T47D (cell line): Measurements from ENCODE around the gene PACS1.
"Not testable (repeated sequence)": the region's sequence is repeated elsewhere in the genome, so short reads cannot be mapped to it uniquely, and the experiment has no call there.

ENCODE experiments used
- DNase-seq, 2 experiments: peaks; one replicate each; pipeline versions ENCODE4 v3.0.0 to v3.0.0-alpha.2; 2011 to 2012; ENCODE audit warnings: low read depth in 1 of 2, low spot score in 1 of 2
- JUND ChIP-seq: IDR thresholded peaks from 2 replicates; pipeline ENCODE4 v1.6.1; 2012; ENCODE audit warnings: low read depth
- in situ Hi-C: cut with HindIII; loops from 2 replicates; pipeline ENCODE4 v1.10.0; 2016; ENCODE audit warnings: low sequenced_read_pairs, low pct_unique_long_range_greater_than_20kb

Gene PACS1

DNA sequence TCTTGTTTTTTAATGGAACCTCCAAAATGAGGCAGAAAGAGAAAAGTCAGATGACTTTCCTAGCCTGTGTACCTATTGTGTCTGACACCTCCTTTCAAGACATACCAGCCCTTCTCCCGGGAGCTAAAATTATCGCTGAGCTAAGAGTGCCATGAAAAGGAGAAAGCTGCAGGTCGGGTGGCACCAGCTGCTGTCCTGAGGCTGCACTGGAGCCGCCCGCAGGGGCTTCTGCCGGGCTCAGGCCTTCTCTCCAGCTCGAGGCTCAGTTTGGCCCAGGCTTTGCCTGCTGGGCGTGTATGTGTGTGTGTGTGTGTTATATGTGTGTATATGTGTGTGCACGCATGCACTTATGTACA lies 170.7 kb downstream of the PACS1 start:
- in situ Hi-C loops: no loop called here
- no peak for TF ChIP-seq JUND
- DNase-seq: no peak

DNA sequence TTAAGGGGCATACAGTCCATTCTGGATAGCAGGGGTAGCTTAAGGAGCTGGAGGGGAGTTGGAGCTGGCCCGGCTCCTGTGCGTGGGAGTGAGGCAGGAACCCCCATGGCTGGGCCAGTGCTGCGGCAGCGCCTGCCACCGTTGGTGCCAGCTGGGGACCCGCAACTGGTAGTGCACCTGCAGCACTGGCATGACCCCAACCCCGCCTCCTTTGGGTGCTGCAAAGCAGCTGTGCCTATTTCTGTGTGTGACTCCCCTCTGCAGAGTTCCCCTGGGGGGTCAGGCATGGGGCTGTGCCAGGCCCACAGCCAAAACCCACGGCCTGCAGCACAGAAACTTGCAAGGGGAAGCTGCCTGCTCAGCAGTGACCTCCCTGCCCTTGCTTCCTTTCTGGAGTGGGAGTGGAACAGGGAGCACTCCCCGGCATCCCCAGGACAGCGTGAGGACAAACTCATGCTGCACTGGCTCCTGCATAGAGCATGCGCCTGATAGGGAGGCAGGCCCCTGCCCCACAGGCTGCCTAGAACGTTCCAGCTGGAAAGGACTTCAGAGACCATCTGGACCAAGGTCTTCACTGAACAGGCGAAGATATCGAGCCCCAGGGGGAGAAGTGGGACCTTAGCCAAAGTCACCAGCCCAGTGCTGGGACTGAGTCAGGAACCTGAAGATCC lies 172.2 kb downstream of the PACS1 start:
- DNase-seq: no peak
- TF ChIP-seq JUND: no peak
- in situ Hi-C loops: no loop called here

DNA sequence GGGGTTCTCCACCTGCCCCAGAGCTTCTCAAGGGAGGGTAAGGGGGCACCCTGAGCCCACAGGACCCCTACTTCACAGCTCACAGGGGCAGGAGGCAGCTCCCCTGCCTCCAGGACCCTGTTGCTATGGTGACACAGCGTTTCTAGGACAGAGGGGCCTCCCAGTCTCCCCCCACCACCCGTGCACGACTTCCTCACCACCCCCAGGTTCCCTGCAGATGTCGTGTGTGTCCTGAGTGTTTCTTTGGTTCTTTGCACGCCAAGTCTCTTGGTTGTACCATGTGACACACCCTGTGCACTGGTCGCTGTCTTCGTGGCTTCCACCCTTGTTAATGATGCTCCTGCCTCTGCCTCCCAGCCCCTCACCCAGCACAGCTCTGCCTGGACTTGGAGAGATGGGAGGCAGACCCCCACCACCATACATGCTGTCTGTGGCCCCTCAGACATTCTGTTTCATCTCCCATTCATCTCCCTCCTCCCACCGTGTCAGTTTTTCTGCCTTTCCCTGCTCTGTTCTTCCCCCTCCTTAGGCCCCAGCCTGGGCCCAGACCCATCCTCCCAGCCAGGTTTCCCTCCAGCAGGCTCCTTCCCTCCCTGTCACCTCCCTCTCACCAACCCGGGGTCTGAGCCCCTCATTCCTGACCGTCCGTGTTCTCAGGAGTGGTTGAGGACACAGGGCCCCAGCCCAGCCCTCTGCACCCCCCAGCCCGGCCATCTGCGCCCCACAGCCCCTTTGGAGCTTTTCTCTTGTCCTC lies 173.9 kb downstream of the PACS1 start:
- TF ChIP-seq JUND: no peak
- DNase-seq: no peak
- in situ Hi-C loops: no loop called here

DNA sequence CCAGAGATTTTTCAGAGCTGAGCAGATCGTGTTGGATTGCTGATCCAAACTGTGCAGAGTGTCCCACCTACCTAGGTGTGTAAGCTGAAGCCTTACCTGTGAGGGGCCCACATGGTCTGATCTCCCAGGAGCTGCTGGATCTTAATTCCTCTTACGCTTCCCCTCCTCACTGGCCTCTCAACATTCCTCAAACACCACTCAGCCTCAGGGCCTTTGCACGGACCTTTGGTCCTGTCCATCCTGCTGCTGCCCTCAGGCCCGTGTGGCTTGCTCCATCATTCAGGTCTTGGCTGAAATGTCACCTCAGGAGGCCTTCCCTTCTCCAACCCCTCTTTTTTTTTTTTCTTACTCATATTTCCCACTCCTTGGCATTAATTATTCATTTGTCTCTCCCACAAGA lies 177.2 kb downstream of the PACS1 start:
- no peak for DNase-seq
- in situ Hi-C loops: no loop called here
- no peak for TF ChIP-seq JUND

DNA sequence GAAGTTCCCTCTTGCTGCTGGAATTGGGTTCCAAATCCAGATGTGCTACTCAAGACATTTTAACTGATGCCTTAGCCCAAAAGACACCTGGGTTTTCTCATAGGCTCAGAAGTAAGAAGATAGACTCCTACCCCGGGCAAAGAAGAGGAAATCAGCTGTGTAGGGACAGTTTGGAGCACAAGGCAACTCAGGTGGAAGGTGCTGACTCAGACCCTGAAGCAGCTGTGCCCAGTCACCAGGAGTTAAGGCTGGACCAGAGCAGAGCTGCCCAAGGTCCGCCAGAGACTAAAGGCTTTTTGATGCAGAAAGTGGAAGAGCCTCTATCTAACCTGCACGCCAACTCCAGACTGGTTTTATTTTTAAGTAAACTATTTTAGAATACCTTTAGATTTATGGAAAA lies 177.7 kb downstream of the PACS1 start:
- no peak for TF ChIP-seq JUND
- in situ Hi-C loops: no loop called here

DNA sequence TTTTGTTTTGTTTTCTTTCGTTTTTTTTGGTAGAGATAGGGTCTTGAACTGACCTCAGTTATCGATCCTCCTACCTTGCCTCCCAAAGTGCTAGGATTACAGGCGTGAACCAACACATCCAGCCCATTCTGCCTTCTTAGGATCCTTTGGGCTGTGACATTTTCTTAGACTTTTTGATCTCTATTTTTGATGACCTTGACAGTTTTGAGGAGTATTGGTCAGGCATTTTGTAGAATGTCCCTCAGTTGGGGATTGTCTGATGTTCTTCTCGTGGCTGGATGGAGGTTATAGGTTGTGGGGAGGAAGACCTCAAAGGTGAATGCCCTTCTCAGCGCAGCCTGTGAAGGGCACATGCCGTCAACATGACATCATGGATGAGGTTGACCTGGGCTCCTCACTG lies 178.8 kb downstream of the PACS1 start:
- in situ Hi-C loops: no loop called here
- TF ChIP-seq JUND: no peak
- DNase-seq: no peak

More for the DNA sequence above, 177.7 kb downstream of the PACS1 start:
- DNase-seq: no peak

DNA sequence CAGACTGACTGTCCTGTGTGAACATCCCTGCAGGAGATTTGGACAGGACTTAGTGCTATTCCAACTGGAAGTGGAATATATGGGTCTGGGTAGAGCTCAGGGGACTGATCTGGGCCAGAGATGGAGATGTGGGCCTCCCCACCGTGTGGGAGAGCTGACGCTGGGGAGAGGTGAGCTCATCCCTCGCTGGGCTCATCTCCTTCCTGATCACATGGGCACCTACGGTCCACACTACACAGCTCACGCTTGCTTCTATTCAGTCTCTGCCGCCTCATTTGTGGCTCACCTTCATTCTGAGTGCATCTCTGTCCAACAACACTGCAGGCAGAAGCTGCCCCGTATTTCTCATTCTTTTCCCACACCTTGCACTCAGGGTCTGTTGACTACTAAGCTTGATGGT lies 181.7 kb downstream of the PACS1 start:
- TF ChIP-seq JUND: no peak
- DNase-seq: no peak
- in situ Hi-C loops: no loop called here

DNA sequence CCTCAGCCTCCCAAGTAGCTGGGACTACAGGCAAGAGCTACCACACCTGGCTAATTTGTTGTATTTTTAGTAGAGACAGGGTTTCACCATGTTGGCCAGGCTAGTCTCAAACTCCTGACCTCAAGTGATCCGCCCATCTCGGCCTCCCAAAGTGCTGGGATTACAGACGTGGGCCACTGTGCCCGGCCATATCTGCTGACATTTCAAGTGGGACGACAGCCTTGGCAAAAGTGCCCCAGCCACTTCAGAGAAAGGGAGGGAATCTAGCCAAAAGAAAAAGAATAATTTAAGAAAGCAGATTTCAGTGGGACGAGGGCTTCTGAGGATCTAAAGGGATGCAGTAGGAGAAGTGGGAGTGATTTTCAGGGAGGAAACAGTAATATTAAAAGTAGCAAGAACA lies 183.0 kb downstream of the PACS1 start:
- in situ Hi-C loops, DNase-seq: not testable (repeated sequence)

DNA sequence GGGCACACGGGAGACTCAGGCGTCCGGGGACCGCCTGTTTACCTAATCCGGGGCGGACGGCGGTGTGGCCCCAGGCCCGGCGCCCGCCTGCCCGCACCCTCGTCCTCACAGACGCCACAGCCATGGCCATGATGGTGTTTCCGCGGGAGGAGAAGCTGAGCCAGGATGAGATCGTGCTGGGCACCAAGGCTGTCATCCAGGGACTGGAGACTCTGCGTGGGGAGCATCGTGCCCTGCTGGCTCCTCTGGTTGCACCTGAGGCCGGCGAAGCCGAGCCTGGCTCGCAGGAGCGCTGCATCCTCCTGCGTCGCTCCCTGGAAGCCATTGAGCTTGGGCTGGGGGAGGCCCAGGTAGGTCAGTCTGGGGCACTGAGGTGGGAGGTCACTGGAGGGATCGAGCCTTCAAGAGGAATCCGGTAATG lies 188.4 kb downstream of the PACS1 start:
- DNase-seq: peak in 1 of 2 experiments; percentile 54
- no peak for TF ChIP-seq JUND
- in situ Hi-C loops: no loop called here

DNA sequence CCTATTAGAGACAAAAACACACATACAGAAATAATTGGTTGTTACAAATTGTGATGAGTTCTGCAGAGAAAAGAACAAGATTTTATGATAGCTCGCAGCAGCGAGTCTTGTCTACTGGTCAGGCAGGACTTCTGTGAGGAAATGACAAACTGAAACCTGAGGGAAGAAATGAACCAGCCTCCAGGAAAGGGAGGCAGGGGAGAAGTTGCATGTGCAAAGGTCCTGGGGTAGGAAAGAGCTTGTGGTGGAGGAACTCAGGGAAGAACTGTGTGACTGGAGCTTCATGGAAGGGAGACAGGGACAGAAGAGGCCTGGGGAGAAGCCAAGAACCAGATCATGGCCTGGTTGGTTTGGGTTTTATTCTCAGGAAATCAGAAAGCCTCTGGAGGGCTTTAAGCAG lies 189.2 kb downstream of the PACS1 start:
- no peak for TF ChIP-seq JUND
- in situ Hi-C loops: no loop called here
- DNase-seq: no peak

DNA sequence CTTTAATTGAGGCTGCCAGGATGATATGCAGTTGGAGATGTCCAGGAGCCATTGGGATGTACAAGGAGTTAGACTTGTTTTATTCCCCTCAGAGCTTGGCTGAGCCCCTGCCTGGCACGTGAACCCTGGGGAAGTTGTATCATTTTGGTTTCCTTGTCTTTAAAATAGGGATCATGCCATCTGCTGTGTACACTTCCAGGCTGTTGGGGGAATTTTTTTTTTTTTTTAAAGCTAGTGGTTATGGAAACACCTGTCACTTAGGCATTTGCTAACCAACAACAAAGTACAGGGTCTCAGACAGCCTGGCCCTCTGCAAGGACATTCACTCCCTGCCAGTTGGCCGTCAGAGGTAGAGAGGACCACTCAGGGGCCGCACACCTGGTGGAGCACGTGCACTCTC lies 189.9 kb downstream of the PACS1 start:
- no peak for DNase-seq
- in situ Hi-C loops: no loop called here
- TF ChIP-seq JUND: no peak

DNA sequence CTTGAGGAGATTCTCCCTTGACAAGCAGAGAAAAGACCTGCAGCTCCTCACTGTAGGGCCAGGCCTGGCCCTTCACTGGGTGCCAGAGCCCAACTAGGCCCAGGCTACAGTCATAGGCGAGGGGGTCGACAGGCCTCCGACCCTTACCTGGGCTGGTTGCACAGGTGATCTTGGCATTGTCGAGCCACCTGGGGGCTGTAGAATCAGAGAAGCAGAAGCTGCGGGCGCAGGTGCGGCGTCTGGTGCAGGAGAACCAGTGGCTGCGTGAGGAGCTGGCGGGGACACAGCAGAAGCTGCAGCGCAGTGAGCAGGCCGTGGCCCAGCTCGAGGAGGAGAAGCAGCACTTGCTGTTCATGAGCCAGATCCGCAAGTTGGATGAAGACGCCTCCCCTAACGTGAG lies 191.5 kb downstream of the PACS1 start:
- no peak for TF ChIP-seq JUND

DNA sequence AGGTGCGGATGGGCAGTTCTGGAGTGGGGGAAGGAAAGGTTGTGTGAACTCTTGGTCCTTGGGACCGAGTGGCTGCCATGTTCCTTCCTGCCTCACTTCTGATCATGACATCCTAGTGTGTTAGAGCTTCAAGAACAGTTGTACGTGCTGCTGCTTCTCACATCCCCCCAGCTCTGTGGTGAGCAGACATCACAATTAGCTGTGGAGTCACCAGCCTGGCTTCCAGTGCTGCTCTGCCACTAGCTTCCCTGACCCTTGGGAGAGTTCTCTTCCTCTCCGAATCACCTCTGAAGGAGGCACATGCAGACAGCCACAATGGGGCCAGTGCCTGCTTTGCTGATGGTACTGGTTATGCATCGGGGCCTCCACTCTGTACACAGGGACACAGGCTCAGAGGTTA lies 192.1 kb downstream of the PACS1 start:
- no peak for TF ChIP-seq JUND
- in situ Hi-C loops: no loop called here
- DNase-seq: no peak

More for the DNA sequence above, 191.5 kb downstream of the PACS1 start:
- no peak for DNase-seq
- in situ Hi-C loops: no loop called here

DNA sequence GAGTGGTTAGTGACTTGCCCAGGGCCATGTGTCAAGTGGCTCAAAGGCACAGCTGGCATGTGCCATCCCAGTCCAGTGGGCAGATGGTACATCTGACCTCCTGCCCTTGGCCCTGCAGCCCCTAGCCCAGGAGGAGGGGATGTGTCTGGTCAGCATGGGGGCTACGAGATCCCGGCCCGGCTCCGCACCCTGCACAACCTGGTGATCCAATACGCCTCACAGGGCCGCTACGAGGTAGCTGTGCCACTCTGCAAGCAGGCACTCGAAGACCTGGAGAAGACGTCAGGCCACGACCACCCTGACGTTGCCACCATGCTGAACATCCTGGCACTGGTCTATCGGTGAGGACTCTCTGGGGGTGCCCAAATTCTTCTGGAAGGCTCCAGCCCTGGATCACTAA lies 192.6 kb downstream of the PACS1 start:
- TF ChIP-seq JUND: no peak
- in situ Hi-C loops: no loop called here
- DNase-seq: no peak
